HEK293T (cell line): ENCODE results near the gene HOXD11.

Experiments used
- ARNT ChIP-seq: fragments of 450-650 bp; IDR thresholded peaks from 2 replicates; pipeline ENCODE4 v1.6.1; 2017; ENCODE audit warnings: mild to moderate bottlenecking
- BHLHE40 ChIP-seq: fragments of 450-650 bp; IDR thresholded peaks from 2 replicates; pipeline ENCODE4 v1.6.1; 2016; ENCODE audit warnings: mild to moderate bottlenecking, moderate library complexity, borderline replicate concordance
- CTBP1 ChIP-seq: fragments of 450-650 bp; IDR thresholded peaks from 2 replicates; pipeline ENCODE4 v1.6.1; 2016; ENCODE audit warnings: borderline replicate concordance
- ELF4 ChIP-seq: fragments of 450-650 bp; IDR thresholded peaks from 2 replicates; pipeline ENCODE4 v1.6.1; 2017; ENCODE audit warnings: antibody characterized with exemption
- FOXA1 ChIP-seq: fragments of 450-650 bp; IDR thresholded peaks from 2 replicates; pipeline ENCODE4 v1.6.1; 2016; ENCODE audit warnings: mild to moderate bottlenecking
- FOXK2 ChIP-seq: fragments of 450-650 bp; IDR thresholded peaks from 2 replicates; pipeline ENCODE4 v1.6.1; 2016; ENCODE audit warnings: mild to moderate bottlenecking
- FOXM1 ChIP-seq: fragments of 450-650 bp; IDR thresholded peaks from 2 replicates; pipeline ENCODE4 v1.6.1; 2017; ENCODE audit warnings: mild to moderate bottlenecking, borderline replicate concordance
- LEF1 ChIP-seq: fragments of 450-650 bp; IDR thresholded peaks from 2 replicates; pipeline ENCODE4 v1.6.1; 2017; ENCODE audit warnings: mild to moderate bottlenecking, borderline replicate concordance
- NFRKB ChIP-seq: fragments of 450-650 bp; IDR thresholded peaks from 2 replicates; pipeline ENCODE4 v1.6.1; 2016; ENCODE audit warnings: mild to moderate bottlenecking, moderate library complexity
- SP1 ChIP-seq: fragments of 450-650 bp; IDR thresholded peaks from 2 replicates; pipeline ENCODE4 v1.6.1; 2017
- SUZ12 ChIP-seq: fragments of 450-650 bp; IDR thresholded peaks from 2 replicates; pipeline ENCODE4 v1.6.1; 2016; ENCODE audit warnings: mild to moderate bottlenecking
- TARDBP ChIP-seq: fragments of 450-650 bp; IDR thresholded peaks from 2 replicates; pipeline ENCODE4 v1.6.1; 2016
- ZNF384 ChIP-seq: fragments of 450-650 bp; IDR thresholded peaks from 2 replicates; pipeline ENCODE4 v1.6.1; 2016
- TF ChIP-seq, protein P1 (sequence below): fragments of 450-650 bp; IDR thresholded peaks from 2 replicates; pipeline ENCODE4 v1.6.1; 2016

DNA sequence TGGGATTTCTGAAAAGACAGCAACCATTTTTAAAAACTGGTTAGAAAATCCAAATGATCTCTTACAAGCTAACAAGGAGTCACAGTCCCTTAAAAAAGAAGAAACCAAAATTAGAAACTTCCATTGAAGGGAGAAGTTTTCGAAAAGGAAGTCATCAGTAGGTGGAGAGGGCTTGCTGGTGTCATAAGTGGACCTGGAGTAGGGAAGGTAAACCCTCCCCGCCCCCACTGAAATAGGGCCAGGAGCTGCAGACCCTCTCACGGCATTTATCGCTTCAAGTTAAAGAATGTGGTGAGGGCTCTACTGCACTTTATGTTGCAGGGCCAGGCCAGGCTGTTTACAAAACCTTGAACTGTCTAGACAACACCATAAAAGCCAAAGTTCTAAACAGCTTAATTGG is 2.9 kb downstream of the HOXD11 start:
- TF ChIP-seq FOXM1 (no peak), ARNT (no peak), SUZ12 (no peak), LEF1 (no peak), NFRKB (no peak), FOXA1 (no peak), SP1 (no peak), ZNF384 (no peak), FOXK2 (no peak), TARDBP (no peak), CTBP1 (no peak), ELF4 (no peak), BHLHE40 (no peak)
- TF ChIP-seq, protein P1, sequence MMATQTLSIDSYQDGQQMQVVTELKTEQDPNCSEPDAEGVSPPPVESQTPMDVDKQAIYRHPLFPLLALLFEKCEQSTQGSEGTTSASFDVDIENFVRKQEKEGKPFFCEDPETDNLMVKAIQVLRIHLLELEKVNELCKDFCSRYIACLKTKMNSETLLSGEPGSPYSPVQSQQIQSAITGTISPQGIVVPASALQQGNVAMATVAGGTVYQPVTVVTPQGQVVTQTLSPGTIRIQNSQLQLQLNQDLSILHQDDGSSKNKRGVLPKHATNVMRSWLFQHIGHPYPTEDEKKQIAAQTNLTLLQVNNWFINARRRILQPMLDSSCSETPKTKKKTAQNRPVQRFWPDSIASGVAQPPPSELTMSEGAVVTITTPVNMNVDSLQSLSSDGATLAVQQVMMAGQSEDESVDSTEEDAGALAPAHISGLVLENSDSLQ = no peak
